SK-N-SH (cell line): ENCODE measurements around the gene PSMA5. TPM values are rescaled to one million over a fixed set of nuclear protein-coding genes. Genes with fewer than 3 reads are reported as not detected.
"Not testable (repeated sequence)": the region's sequence is repeated elsewhere in the genome, so short reads cannot be mapped to it uniquely, and the experiment has no call there.

Source experiments
- CTCF ChIA-PET: fragments of 300-600, 350-600 bp; formaldehyde crosslinking; extraction: SDS; loops from one replicate; lab custom pipeline; 2021; lab: Yijun Ruan, JAX
- POLR2A ChIA-PET: fragments of 350-600 bp; sonication (Branson Sonifier 250); formaldehyde crosslinking; extraction: SDS; loops from one replicate; lab custom pipeline; 2020; ENCODE audit warnings: antibody characterized with exemption, inconsistent platforms; lab: Yijun Ruan, JAX
- DNase-seq: peaks from one replicate; pipeline ENCODE4 v3.0.0; 2012
- H2AFZ ChIP-seq: fragments of 200-600 bp; sonication (generic); 2 replicates; pipeline ENCODE4 v1.8.1; 2016; ENCODE audit warnings: antibody characterized with exemption, mild to moderate bottlenecking, low read depth
- H3F3A ChIP-seq: fragments of 200-600 bp; sonication (generic); replicated peaks from 2 replicates; pipeline ENCODE3; 2016; ENCODE audit warnings: antibody characterized with exemption, mild to moderate bottlenecking; ENCODE audit not compliant: insufficient read depth
- H3K27ac ChIP-seq, 2 experiments: fragments of 200-500 bp in 1 of 2; fragments of 200-600 bp in 1 of 2; sonication (Bioruptor generic) in 1 of 2; sonication (generic), shearing (Covaris generic) in 1 of 2; 2 replicates each; pipeline versions ENCODE4 v1.5.1 to v1.6.1; 2014 to 2016; ENCODE audit warnings: low read depth in 2 of 2, inconsistent platforms in 1 of 2, low read length in 1 of 2, mild to moderate bottlenecking in 1 of 2, mixed read lengths in 1 of 2
- H3K27me3 ChIP-seq: fragments of 200-600 bp; sonication (generic), shearing (Covaris generic); 2 replicates; pipeline ENCODE4 v1.6.1; 2016; ENCODE audit warnings: mixed run types; ENCODE audit not compliant: insufficient read depth
- H3K36me3 ChIP-seq, 2 experiments: fragments of 200-500 bp in 1 of 2; fragments of 200-600 bp in 1 of 2; sonication (Bioruptor generic) in 1 of 2; sonication (generic) in 1 of 2; replicated peaks in 1 of 2; 2 replicates each; pipeline versions ENCODE3 to v1.5.1; 2014 to 2016; ENCODE audit warnings: low read length in 1 of 2, mild to moderate bottlenecking in 1 of 2; ENCODE audit not compliant: insufficient read depth in 2 of 2, control insufficient read depth in 1 of 2
- H3K4me1 ChIP-seq, 2 experiments: fragments of 200-500 bp in 1 of 2; fragments of 200-600 bp in 1 of 2; sonication (Bioruptor generic) in 1 of 2; sonication (generic), shearing (Covaris generic) in 1 of 2; 2 replicates each; pipeline versions ENCODE4 v1.5.1 to v1.6.1; 2014 to 2016; ENCODE audit warnings: low read depth in 1 of 2, low read length in 1 of 2, mixed run types in 1 of 2; ENCODE audit not compliant: insufficient read depth in 2 of 2, control insufficient read depth in 1 of 2
- H3K4me2 ChIP-seq: fragments of 200-600 bp; sonication (generic), shearing (Covaris generic); 2 replicates; pipeline ENCODE4 v1.6.1; 2017; ENCODE audit warnings: mixed run types
- H3K4me3 ChIP-seq, 2 experiments: fragments of 200-500 bp in 1 of 2; fragments of 200-600 bp in 1 of 2; sonication (Bioruptor generic) in 1 of 2; sonication (generic), shearing (Covaris generic) in 1 of 2; 2 replicates each; pipeline versions ENCODE4 v1.5.1 to v1.8.1; 2014 to 2016; ENCODE audit warnings: low read depth in 2 of 2, inconsistent platforms in 1 of 2, low read length in 1 of 2, mild to moderate bottlenecking in 1 of 2, mixed read lengths in 1 of 2, moderate library complexity in 1 of 2
- H3K79me2 ChIP-seq: fragments of 200-600 bp; sonication (generic); 2 replicates; pipeline ENCODE4 v1.8.1; 2017; ENCODE audit warnings: mild to moderate bottlenecking; ENCODE audit not compliant: insufficient read depth
- H3K9ac ChIP-seq: fragments of 200-600 bp; sonication (generic); 2 replicates; pipeline ENCODE4 v1.6.1; 2017; ENCODE audit warnings: mixed run types
- H3K9me2 ChIP-seq: fragments of 200-600 bp; sonication (generic); 2 replicates; pipeline ENCODE4 v1.6.1; 2017; ENCODE audit warnings: mixed run types
- H3K9me3 ChIP-seq: fragments of 200-600 bp; sonication (generic); 2 replicates; pipeline ENCODE4 v1.6.1; 2017; ENCODE audit warnings: mixed run types, mild to moderate bottlenecking, moderate library complexity
- H4K20me1 ChIP-seq: fragments of 200-600 bp; sonication (generic); 2 replicates; pipeline ENCODE4 v1.6.1; 2017; ENCODE audit warnings: mild to moderate bottlenecking, mixed run types; ENCODE audit not compliant: insufficient read depth
- CHD2 ChIP-seq: fragments of 150-350 bp; IDR thresholded peaks from 2 replicates; pipeline ENCODE4 v1.6.1; 2018; ENCODE audit warnings: low read length; ENCODE audit not compliant: partially characterized antibody
- EP300 ChIP-seq, 2 experiments: IDR thresholded peaks; 2 replicates each; pipeline versions ENCODE4 v1.4.0 to v1.6.1; 2012; ENCODE audit warnings: borderline replicate concordance in 1 of 2, low read depth in 1 of 2, low read length in 1 of 2
- EZH2phosphoT487 ChIP-seq: fragments of 200-600 bp; sonication (generic); IDR thresholded peaks from 2 replicates; pipeline ENCODE4 v1.6.1; 2017; ENCODE audit warnings: low read depth, mixed run types, mild to moderate bottlenecking, antibody characterized with exemption, moderate library complexity, borderline replicate concordance
- FOSL2 ChIP-seq: IDR thresholded peaks from 2 replicates; pipeline ENCODE4 v1.4.0; 2012; ENCODE audit warnings: low read depth, mild to moderate bottlenecking, moderate library complexity, borderline replicate concordance
- IRF3 ChIP-seq: fragments of 150-350 bp; IDR thresholded peaks from 2 replicates; pipeline ENCODE4 v1.6.1; 2016; ENCODE audit warnings: mild to moderate bottlenecking, low read depth, low read length
- MEF2A ChIP-seq: IDR thresholded peaks from 2 replicates; pipeline ENCODE4 v1.4.0; 2012; ENCODE audit warnings: low read depth, borderline replicate concordance
- RCOR1 ChIP-seq: fragments of 150-350 bp; IDR thresholded peaks from 2 replicates; pipeline ENCODE4 v1.6.1; 2017; ENCODE audit warnings: antibody characterized with exemption, low read length
- TCF12 ChIP-seq: IDR thresholded peaks from 2 replicates; pipeline ENCODE4 v1.4.0; 2012
- ZBTB33 ChIP-seq: IDR thresholded peaks from 2 replicates; pipeline ENCODE4 v1.4.0; 2012; ENCODE audit warnings: low read depth, borderline replicate concordance
- WGBS: methylation state at CpG from one replicate; pipeline ENCODE4 v1.1.6; 2017; ENCODE audit warnings: low lambda C conversion rate; 5-methylcytosine and 5-hydroxymethylcytosine counted together
- polyA plus RNA-seq, 3 experiments: library from polyadenylated mRNA; depleted of rRNA; stranded (reverse); fragments of >200 nt; gene quantifications; 2 replicates each; pipeline ENCODE4 v1.2.3, GENCODE V29; 2012

The PSMA5 gene
- polyA plus RNA-seq, 1 of the 3 experiments (the other 2 are of a cell fraction): 118 TPM

- CTCF ChIA-PET: interaction anchor here (1.1 to 1.4 kb wide), 2 partner anchors 9 to 25 kb away, joined by 3 to 5 read pairs; no protein-coding TSS in a partner anchor
- H3K9ac ChIP-seq, H4K20me1 ChIP-seq, H3K4me3 ChIP-seq, H3K9me2 ChIP-seq, H3K27me3 ChIP-seq, H2AFZ ChIP-seq, H3K36me3 ChIP-seq, H3K9me3 ChIP-seq, POLR2A ChIA-PET, DNase-seq, H3K27ac ChIP-seq, H3K4me2 ChIP-seq: not testable (repeated sequence)
- Histone ChIP-seq H3F3A (peaks cover 45% of the 10 kb centered on the region), H3K4me1 (peaks cover 0 to 21% of the 10 kb centered on the region in 2 experiments; a peak in 1 of 4 replicates), H3K79me2 (peaks cover 43% of the 10 kb centered on the region; the same call in 1 of the 2 replicates)
- WGBS: 97% methylated on average over 2 of the region's 2 CpGs
These were observed 52.6 kb downstream of the PSMA5 start for GRCh38 chr1:109373696-109374095.

- POLR2A ChIA-PET: no interaction called here
- Histone ChIP-seq H3K36me3 (no peaks in the 10 kb centered on the region), H3F3A (peaks cover 45% of the 10 kb centered on the region), H2AFZ (no peak overlapping the region)
- no peak for TF ChIP-seq RCOR1
- TF ChIP-seq EZH2phosphoT487: no peak
- no peak for TF ChIP-seq TCF12
- TF ChIP-seq CHD2: no peak
- TF ChIP-seq MEF2A: no peak
- TF ChIP-seq IRF3: no peak
- no peak for TF ChIP-seq ZBTB33
- TF ChIP-seq FOSL2: no peak
- no peak for TF ChIP-seq EP300 (IDR thresholded peaks at IDR 0.05; ENCODE audit: borderline replicate concordance in 1 of 2, low read depth in 1 of 2, low read length in 1 of 2)
- TF ChIP-seq, all 33 proteins: peak for 0
- no peaks in the 10 kb centered on the region for H3K9me2 ChIP-seq
- no peak for DNase-seq
- WGBS: 92% methylated on average over 5 of the region's 5 CpGs
- CTCF ChIA-PET: interaction anchor here (1.1 to 1.4 kb wide), 2 partner anchors 10 to 26 kb away, joined by 3 to 5 read pairs; no protein-coding TSS in a partner anchor
- peaks cover 44% of the 10 kb centered on the region; the same call in 1 of the 2 replicates for H3K79me2 ChIP-seq
- no peak overlapping the region for H3K4me2 ChIP-seq
- no peaks in the 10 kb centered on the region for H3K27me3 ChIP-seq
- no peaks in the 10 kb centered on the region for H3K9me3 ChIP-seq
- H3K4me3 ChIP-seq: no peak overlapping the region
- no peak overlapping the region for H3K27ac ChIP-seq
- no peak overlapping the region for H3K9ac ChIP-seq
- H3K4me1 ChIP-seq: peaks cover 0 to 26% of the 10 kb centered on the region in 2 experiments; a peak in 1 of 4 replicates
- H4K20me1 ChIP-seq: no peaks in the 10 kb centered on the region
These were observed 53.1 kb downstream of the PSMA5 start for GRCh38 chr1:109373126-109373525.
